ENCODE results near the gene SASH3.

SASH3 gene

GRCh38 chrX:129783291-129783713, 3.6 kb downstream of the SASH3 start:
- H3K4me3 ChIP-seq (ENCODE audit: low read depth, low read length) = no peak overlapping the region

- no peak overlapping the region for H3K4me3 ChIP-seq (ENCODE audit: low read depth, low read length)
Observed at GRCh38 chrX:129784371-129784770, 4.6 kb downstream of the SASH3 start.

- no peak overlapping the region for H3K4me3 ChIP-seq (ENCODE audit: low read depth, low read length)
Observed at GRCh38 chrX:129785160-129785947, 5.6 kb downstream of the SASH3 start.

DNA sequence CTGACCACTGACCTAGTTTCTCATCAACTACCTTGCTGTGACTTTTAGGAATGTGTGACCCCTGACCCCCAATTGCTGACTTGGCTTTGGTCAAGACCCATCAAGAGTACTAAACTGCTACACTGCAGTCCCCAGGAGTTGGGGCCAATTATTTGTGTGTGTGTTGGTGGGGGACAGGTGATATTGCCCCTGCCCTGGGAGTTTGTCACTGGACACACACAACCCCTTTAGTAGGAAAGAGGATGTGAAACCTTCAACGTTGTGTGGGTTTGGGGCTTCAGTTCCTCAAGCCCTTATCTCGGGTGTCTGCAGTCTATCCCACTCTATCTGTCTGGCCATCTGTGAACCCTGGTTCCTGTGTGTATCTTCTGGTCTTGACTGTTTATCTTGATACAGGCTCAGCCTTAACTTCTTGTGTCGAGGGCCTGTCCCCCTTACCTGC, 6.5 kb downstream of the SASH3 start:
- no peak overlapping the region for H3K4me3 ChIP-seq (ENCODE audit: low read depth, low read length)

- H3K4me3 ChIP-seq (ENCODE audit: low read depth, low read length) = no peak overlapping the region
Observed at GRCh38 chrX:129787336-129788055, 7.7 kb downstream of the SASH3 start.

DNA sequence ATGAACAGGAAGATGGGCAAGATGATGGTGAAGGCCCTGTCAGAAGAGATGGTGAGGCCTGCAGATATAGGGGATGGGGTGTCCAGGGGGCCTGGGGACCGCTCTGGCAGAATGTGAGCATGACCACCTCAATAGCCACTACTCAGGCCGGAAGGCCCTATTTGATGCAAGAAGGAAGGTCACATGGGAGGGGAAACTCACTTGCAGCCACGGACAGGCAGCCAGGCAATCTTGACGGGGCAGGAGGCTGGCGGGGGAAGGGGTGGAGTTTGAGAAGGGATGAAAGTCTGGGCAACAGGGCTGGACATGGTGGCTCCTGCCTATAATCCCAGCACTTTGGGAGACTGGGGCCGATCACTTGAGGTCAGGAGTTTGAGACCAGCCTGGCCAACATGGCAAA, 8.8 kb downstream of the SASH3 start:
- no peak overlapping the region for H3K4me3 ChIP-seq (ENCODE audit: low read depth, low read length)

DNA sequence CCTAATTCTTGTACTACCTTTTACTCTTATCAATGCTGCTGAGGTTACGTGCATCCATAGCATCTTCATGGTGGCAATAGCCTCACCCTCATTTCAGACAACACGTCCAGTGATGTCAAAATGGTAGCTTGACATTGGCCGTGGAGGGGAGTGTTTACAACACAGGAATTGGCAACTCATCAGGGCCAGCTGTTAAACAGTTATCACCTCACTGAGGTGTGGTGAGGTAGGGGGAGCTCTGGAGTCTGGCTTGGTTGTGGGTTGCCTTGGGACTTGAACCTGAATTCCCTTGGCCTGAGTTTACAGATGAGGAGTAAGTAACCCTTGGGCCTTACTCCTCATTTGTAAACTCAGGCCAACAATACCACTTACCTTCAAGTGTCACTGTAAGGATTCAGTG, 10.4 kb downstream of the SASH3 start:
- no peak overlapping the region for H3K4me3 ChIP-seq (ENCODE audit: low read depth, low read length)

GRCh38 chrX:129790808-129791207, 11.1 kb downstream of the SASH3 start:
- H3K4me3 ChIP-seq (ENCODE audit: low read depth, low read length) = no peak overlapping the region

GRCh38 chrX:129791336-129791735, 11.6 kb downstream of the SASH3 start:
- H3K4me3 ChIP-seq (ENCODE audit: low read depth, low read length) = no peak overlapping the region

GRCh38 chrX:129791961-129792570, 12.3 kb downstream of the SASH3 start:
- no peak overlapping the region for H3K4me3 ChIP-seq (ENCODE audit: low read depth, low read length)

DNA sequence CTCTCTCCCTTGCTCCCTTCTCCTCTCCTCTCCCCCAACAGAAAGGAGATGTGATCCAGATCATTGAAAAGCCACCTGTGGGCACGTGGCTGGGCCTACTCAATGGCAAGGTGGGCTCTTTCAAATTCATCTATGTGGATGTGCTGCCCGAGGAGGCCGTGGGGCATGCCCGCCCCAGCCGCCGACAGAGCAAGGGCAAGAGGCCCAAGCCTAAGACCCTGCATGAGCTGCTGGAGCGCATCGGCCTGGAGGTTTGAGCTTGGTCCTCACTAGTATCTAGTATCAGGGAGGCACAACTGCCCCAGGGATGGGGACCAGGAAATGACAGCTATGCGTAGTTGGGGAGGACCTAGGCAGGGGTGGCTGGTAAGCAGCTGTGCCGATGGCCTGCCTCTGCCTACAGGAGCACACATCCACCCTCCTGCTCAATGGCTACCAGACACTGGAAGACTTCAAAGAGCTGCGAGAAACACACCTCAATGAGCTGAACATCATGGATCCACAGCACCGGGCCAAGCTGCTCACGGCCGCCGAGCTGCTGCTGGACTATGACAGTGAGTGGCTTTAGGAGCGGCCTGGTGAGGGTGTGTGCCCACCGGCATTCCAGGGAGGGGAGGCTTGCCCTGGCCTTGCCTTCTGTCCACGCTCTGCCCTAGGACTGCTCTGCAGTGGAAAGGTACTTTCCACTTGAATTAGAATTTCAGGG, 13.0 kb downstream of the SASH3 start:
- H3K4me3 ChIP-seq (ENCODE audit: low read depth, low read length) = no peak overlapping the region

DNA sequence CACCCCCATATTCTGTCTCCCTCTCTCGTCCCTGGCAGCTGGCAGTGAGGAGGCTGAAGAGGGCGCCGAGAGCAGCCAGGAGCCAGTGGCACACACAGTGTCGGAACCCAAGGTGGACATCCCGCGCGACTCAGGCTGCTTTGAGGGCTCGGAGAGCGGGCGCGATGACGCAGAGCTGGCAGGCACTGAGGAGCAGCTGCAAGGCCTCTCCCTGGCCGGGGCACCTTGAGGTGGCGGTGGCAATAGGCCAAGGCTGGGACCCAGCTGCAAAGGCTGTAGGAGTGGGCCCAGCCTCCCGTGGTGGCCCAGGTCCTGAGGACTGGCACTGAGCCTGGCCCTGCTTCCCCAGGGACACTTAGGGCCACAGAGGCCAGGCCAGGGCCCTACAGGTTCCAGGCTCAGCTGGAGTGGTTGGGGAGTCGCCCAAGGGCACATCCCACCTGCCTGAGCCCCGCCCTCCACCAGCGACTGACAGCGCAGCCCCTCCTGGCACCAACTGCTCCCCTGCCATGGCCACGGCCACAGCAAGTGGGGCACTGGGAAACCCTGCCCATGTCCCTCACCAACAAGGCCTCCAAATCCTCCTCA, 13.9 kb downstream of the SASH3 start:
- H3K4me3 ChIP-seq (ENCODE audit: low read depth, low read length) = no peak overlapping the region

DNA sequence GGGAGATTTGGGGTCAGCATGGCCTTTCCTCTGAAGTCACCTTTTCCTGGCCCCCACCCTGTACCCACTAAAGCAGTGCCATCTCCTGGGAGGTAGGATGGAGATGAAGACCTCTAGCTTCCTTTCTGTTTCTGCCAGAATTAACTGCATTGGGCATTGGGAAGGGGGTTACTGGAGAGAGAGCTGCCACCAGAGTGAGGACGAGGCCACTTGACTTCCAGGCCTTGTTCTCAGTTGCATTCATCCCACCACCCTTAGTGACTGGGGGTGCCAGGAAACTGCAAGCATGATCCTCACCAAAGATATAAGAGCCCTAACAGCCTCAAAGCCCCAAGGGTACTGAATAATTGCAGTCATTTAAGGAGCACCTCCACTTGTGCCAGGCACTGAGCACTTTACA, 15.8 kb downstream of the SASH3 start:
- H3K4me3 ChIP-seq (ENCODE audit: low read depth, low read length) = no peak overlapping the region

DNA sequence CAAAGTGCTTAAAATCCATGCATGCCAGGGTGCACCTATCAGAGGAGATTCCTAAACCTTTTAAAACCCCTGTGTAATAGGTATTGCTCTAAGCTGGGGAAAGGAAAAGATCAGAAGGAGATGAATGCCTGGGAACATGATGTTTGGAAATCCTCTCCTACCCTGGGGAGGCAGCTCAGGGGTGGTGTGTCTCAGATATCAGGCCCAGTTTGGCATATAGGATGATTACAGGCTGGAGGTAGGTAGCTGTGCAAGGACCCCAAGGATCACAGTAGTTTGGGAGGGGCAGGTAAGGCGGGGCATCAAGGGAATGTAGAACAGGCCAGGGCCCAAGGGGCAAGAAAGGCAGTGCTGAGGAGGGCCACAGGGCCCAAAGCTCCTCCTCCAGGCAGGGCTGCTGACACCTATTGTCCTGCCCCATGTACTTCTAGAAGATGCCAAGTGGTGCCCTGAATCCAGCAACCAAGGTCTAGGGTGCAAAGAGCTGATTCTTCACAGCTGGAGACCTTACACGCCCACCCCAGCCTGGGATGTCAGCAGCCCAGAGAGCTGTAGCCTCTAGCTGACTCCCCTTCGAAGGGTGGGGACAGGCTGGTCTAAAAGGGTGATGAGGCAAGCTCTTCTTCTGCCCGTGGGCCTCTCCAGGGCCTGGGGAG, 17.6 kb downstream of the SASH3 start:
- no peak overlapping the region for H3K4me3 ChIP-seq (ENCODE audit: low read depth, low read length)

GRCh38 chrX:129798456-129798855, 18.7 kb downstream of the SASH3 start:
- H3K4me3 ChIP-seq (ENCODE audit: low read depth, low read length) = no peak overlapping the region

- no peak overlapping the region for H3K4me3 ChIP-seq (ENCODE audit: low read depth, low read length)
Observed at GRCh38 chrX:129798888-129799287, 19.1 kb downstream of the SASH3 start.

GRCh38 chrX:129800186-129800585, 20.4 kb downstream of the SASH3 start:
- H3K4me3 ChIP-seq (ENCODE audit: low read depth, low read length) = no peak overlapping the region

DNA sequence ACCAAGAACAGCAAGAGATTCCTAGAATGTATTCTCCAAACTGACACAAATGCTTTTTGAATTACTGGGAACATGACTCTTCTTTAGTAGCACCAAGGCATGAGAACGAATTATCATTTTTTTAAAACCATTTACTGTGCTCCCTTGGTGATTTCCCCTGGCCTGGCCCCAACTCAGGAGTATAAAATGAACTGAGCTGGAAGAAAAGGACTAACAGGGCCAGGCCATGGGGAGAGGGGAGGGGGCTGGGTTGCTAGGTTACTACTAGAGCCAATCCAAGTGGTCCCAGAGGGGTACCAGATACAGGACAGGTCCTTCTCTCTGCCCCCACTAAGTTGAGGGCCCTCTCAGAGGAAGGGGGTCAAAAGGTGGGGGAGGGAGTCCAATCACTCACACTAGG, 23.1 kb downstream of the SASH3 start:
- no peak overlapping the region for H3K4me3 ChIP-seq (ENCODE audit: low read depth, low read length)

- no peak overlapping the region for H3K4me3 ChIP-seq (ENCODE audit: low read depth, low read length)
Observed at GRCh38 chrX:129804806-129805205, 25.1 kb downstream of the SASH3 start.

- no peak overlapping the region for H3K4me3 ChIP-seq (ENCODE audit: low read depth, low read length)
Observed at GRCh38 chrX:129808158-129808828, 28.5 kb downstream of the SASH3 start.
